ENCODE measurements around the gene GFI1.

DNA sequence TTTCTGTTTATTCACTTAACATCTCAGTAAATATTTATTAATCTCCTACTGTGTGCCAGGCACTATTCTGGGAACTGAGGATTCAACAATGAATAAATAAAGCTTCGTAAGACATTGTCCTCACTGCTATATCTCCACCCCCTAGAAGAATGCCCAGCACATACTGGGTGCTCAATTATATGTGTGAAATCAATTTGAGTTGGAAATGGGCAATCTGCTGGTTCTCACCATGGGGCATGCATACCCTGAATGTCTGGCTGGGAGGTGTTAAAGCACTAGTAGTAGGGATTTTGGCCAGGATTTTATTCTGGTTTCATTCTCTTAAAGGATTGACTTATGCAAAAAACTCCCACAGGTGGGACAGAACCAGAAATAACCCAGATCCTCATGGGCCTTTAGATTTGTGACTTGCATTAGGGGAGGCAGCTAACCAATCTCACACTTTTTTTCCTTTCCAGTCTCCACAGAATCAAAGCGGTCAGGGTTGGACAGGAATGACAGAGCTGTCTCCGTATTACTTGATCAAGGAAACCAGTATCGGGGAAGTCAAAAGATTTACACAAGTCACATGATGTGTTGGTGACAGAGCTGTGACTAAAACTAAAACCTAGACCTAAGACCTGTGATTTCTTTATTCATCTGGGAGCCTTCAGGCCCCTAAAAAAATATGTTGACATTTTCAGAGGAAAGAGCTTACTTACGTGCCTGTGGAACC, 12.8 kb downstream of the GFI1 start:
- TF ChIP-seq NANOG (IDR thresholded peaks at IDR 0.05; ENCODE audit: insufficient read depth, low read depth, low read length, poor library complexity, severe bottlenecking) (no peak), KDM5A (IDR thresholded peaks at IDR 0.05; ENCODE audit: low read length) (no peak), EP300 (IDR thresholded peaks at IDR 0.05; ENCODE audit: borderline replicate concordance in 1 of 2, low read depth in 2 of 2, low read length in 2 of 2) (no peak), SIRT6 (IDR thresholded peaks at IDR 0.05; ENCODE audit: low read length) (no peak), CREB1 (IDR thresholded peaks at IDR 0.05) (no peak), RBBP5 (IDR thresholded peaks at IDR 0.05; ENCODE audit: borderline replicate concordance, low read depth, low read length) (no peak), KDM1A (IDR thresholded peaks at IDR 0.05; ENCODE audit: borderline replicate concordance, low read length) (no peak), ZNF274 (IDR thresholded peaks at IDR 0.05; ENCODE audit: borderline replicate concordance, extremely low read depth, low read length) (no peak)
- TF ChIP-seq, protein P1, sequence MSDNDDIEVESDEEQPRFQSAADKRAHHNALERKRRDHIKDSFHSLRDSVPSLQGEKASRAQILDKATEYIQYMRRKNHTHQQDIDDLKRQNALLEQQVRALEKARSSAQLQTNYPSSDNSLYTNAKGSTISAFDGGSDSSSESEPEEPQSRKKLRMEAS (IDR thresholded peaks at IDR 0.05), result no peak
- TF ChIP-seq, protein P2, sequence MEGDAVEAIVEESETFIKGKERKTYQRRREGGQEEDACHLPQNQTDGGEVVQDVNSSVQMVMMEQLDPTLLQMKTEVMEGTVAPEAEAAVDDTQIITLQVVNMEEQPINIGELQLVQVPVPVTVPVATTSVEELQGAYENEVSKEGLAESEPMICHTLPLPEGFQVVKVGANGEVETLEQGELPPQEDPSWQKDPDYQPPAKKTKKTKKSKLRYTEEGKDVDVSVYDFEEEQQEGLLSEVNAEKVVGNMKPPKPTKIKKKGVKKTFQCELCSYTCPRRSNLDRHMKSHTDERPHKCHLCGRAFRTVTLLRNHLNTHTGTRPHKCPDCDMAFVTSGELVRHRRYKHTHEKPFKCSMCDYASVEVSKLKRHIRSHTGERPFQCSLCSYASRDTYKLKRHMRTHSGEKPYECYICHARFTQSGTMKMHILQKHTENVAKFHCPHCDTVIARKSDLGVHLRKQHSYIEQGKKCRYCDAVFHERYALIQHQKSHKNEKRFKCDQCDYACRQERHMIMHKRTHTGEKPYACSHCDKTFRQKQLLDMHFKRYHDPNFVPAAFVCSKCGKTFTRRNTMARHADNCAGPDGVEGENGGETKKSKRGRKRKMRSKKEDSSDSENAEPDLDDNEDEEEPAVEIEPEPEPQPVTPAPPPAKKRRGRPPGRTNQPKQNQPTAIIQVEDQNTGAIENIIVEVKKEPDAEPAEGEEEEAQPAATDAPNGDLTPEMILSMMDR (IDR thresholded peaks at IDR 0.05; ENCODE audit: control extremely low read depth in 1 of 3, insufficient read depth in 1 of 3, low read depth in 1 of 3, low read length in 3 of 3), result no peak

All from H1 (cell line).